ENCODE results near the gene RPRD1A.
"Not testable (repeated sequence)": the region's sequence is repeated elsewhere in the genome, so short reads cannot be mapped to it uniquely, and the experiment has no call there.

GRCh38 chr18:36092116-36092515 is 24.8 kb upstream of the RPRD1A start:
- TF ChIP-seq CTCF (IDR thresholded peaks at IDR 0.05; ENCODE audit: insufficient read depth, low read length, poor library complexity, severe bottlenecking); EZH2phosphoT487 (conservative IDR thresholded peaks at IDR 0.05; ENCODE audit: low read length): not testable (repeated sequence)
